ENCODE data around the gene C1orf94.

C1orf94 gene, protein sequence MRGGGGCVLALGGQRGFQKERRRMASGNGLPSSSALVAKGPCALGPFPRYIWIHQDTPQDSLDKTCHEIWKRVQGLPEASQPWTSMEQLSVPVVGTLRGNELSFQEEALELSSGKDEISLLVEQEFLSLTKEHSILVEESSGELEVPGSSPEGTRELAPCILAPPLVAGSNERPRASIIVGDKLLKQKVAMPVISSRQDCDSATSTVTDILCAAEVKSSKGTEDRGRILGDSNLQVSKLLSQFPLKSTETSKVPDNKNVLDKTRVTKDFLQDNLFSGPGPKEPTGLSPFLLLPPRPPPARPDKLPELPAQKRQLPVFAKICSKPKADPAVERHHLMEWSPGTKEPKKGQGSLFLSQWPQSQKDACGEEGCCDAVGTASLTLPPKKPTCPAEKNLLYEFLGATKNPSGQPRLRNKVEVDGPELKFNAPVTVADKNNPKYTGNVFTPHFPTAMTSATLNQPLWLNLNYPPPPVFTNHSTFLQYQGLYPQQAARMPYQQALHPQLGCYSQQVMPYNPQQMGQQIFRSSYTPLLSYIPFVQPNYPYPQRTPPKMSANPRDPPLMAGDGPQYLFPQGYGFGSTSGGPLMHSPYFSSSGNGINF

DNA sequence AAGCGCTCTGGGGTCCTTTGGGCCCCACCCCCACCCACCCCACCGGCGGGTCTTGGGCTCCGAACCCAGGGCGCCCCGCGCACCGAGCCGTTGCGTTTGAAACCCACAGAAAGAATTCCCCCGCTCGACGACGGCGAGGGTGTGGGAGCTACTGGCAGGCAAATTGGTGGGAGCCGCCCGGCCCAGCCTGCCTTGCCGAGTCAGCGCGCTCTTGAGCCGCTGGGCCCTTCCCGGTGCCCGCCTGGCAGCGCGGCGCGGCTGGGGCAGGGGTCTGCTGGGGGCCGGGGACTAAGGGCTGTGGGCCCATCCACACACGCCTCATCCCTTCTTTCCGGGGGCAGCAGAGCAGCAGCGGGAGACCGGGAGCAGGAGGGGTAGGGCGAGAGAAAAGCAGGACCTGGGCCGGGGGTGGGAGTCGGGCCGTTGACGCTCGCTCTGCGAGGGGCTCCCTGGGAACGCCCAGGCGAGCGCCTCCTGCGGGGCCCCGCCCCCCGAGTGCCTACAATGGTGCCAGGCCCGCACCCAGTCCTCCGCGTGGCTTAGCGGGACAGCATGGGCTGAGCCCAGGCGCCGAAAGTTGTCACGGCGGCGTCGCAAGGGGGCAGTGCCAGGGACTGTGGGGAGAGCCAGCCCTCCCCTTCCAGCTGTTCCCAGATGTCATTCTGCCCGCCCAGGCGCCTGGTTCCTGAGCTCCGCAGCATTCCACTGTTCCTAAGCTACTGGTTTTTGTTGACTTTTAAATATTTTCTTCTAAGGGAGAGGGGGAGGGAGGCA lies at the start of gene C1orf94:
TSS of gene C1orf94 (plus strand) at position 78 of the 774 bp plus-strand sequence. CDS start 883 bp downstream, outside the sequence.
- Histone ChIP-seq H3K9me3 (no peaks in the 10 kb centered on the region), H3K36me3 (no peaks in the 10 kb centered on the region), H3K4me1 (ENCODE audit: control insufficient read depth in 1 of 2, insufficient read depth in 1 of 2, low read depth in 1 of 2, low read length in 1 of 2) (no peaks in the 10 kb centered on the region), H3K4me3 (ENCODE audit: low read depth in 1 of 2, low read length in 1 of 2) (no peak within 1 kb of the TSS), H3K27me3 (peaks cover 85% of the 10 kb centered on the region), H3K27ac (no peak within 1 kb of the TSS)
- TF ChIP-seq, protein P1, sequence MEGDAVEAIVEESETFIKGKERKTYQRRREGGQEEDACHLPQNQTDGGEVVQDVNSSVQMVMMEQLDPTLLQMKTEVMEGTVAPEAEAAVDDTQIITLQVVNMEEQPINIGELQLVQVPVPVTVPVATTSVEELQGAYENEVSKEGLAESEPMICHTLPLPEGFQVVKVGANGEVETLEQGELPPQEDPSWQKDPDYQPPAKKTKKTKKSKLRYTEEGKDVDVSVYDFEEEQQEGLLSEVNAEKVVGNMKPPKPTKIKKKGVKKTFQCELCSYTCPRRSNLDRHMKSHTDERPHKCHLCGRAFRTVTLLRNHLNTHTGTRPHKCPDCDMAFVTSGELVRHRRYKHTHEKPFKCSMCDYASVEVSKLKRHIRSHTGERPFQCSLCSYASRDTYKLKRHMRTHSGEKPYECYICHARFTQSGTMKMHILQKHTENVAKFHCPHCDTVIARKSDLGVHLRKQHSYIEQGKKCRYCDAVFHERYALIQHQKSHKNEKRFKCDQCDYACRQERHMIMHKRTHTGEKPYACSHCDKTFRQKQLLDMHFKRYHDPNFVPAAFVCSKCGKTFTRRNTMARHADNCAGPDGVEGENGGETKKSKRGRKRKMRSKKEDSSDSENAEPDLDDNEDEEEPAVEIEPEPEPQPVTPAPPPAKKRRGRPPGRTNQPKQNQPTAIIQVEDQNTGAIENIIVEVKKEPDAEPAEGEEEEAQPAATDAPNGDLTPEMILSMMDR (IDR thresholded peaks at IDR 0.05): no peak

DNA sequence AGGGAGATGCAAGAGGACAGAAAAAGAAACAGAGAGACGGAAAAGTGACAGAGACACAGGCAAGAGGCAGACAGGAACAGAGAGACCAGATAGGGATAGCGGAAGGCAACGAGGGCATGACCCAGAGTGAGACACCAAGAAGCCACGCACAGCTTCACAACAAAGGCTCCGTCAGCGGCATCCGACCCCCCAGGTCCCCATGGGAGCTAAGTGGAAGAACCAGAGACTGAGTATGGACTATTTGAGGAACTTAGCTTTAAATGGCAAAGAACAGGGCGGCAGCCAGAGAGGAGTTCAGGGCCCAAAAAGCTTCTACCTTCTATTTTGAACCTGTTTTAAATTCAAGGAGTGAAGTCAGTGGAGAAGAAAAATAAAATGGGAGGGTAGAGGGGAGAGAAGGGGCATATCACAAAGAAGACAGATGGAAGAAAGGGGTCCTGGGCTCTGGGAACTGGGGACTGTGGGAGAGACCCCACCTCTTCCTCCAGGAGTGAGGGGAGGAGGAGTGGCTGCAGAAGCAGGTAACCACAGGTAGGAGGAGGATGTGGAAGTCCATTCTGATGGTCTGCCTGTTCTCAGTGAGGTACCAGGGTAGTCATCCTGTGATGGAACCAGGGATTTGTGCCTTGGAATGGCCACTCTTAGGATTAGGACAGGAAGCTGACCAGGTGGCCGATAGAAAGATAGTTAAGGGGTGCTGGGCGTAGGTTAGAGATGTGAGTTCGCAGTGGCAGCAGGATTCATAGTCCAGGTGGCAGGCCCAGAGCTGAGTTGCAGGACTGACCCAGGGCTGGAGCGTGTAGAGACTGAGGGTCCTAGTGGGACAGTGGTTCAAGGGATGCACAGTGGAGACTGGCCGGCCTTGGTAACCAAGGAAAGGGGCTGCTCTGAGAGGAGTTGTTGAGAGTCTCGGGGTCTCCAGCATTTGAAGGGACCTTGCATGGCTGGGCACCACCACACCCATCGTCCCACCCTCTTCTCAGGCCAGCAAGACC lies 49.4 kb upstream of the C1orf94 start:
- H3K9me3 ChIP-seq: no peaks in the 10 kb centered on the region
- no peaks in the 10 kb centered on the region for H3K4me1 ChIP-seq (ENCODE audit: control insufficient read depth in 1 of 2, insufficient read depth in 1 of 2, low read depth in 1 of 2, low read length in 1 of 2)
- no peak overlapping the region for H3K27ac ChIP-seq
- H3K36me3 ChIP-seq: no peaks in the 10 kb centered on the region
- TF ChIP-seq, protein P1 (IDR thresholded peaks at IDR 0.05): no peak
- no peak overlapping the region for H3K4me3 ChIP-seq (ENCODE audit: low read depth in 1 of 2, low read length in 1 of 2)
- no peaks in the 10 kb centered on the region for H3K27me3 ChIP-seq

DNA sequence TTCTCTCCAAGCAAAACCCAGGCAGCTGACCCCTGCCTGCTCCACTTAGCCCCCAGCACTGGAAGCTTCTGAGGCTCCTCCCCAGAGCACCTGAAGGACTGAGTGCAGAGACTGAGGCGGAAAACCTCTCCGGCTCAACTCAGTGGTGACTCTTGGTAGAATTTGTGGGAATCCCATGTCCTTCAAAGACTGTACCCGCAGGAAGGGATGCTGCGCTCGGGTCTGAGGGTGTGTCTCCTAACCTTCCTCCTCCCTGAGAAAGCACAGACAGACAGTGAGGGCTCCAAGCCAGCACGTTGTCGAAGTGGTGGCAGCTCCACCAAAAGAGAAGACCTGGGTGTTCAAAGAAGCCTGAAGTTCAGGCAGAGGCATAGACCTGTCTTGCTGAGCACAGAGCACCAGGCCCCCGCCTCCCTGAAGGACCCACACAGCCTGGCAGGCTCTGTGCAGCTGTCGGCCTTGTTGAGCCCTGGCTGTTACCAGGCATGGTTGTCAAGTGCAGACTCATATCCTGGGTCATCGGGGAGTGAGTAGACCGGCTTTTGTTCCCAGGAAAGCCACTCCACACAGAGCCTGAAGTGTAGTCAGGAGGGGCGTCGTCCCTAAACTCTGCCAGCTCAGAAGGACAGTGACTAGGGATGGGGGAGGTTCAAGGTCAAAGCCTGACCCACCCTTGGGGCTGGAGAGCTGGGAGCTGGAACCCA lies 48.4 kb upstream of the C1orf94 start:
- Histone ChIP-seq H3K27me3 (no peaks in the 10 kb centered on the region), H3K27ac (no peak overlapping the region), H3K36me3 (no peaks in the 10 kb centered on the region), H3K4me1 (ENCODE audit: control insufficient read depth in 1 of 2, insufficient read depth in 1 of 2, low read depth in 1 of 2, low read length in 1 of 2) (no peaks in the 10 kb centered on the region), H3K4me3 (ENCODE audit: low read depth in 1 of 2, low read length in 1 of 2) (no peak overlapping the region), H3K9me3 (no peaks in the 10 kb centered on the region)
- TF ChIP-seq, protein P1 (IDR thresholded peaks at IDR 0.05): no peak

DNA sequence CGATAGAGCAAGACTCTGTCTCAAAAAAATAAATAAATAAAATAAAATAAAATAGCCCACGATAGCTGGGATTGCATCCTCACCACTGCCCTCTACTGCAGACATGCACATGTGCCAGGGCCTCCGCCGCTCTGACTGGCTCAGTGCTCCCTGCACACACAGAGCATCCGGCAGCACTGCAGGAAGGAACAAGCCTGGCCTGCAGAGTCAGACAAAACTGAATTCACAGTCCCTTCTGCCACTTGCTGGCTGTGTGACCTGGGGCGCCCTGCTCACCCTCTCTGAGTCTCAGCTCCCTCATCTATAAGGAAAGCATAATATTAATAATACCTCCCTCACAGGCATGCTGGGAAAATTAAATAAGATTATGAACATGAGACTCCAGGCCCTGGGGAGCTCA lies 47.1 kb upstream of the C1orf94 start:
- H3K27ac ChIP-seq: no peak overlapping the region
- no peaks in the 10 kb centered on the region for H3K36me3 ChIP-seq
- no peaks in the 10 kb centered on the region for H3K9me3 ChIP-seq
- no peak overlapping the region for H3K4me3 ChIP-seq (ENCODE audit: low read depth in 1 of 2, low read length in 1 of 2)
- H3K27me3 ChIP-seq: no peaks in the 10 kb centered on the region
- H3K4me1 ChIP-seq (ENCODE audit: control insufficient read depth in 1 of 2, insufficient read depth in 1 of 2, low read depth in 1 of 2, low read length in 1 of 2): no peaks in the 10 kb centered on the region
- TF ChIP-seq, protein P1 (IDR thresholded peaks at IDR 0.05): no peak

All from neutrophil (primary cell).